Measurements from ENCODE around the gene CD69.
A peak's percentile ranks its signal among the peaks of the same experiment; 100 is the strongest.

Gene CD69

GRCh38 chr12:9760699-9761418, at the start of gene CD69:
TSS of gene CD69 (minus strand) at chr12:9760901. CDS start at chr12:9760820, 81 bp downstream.
- no peak for DNase-seq (ENCODE audit: low read depth)
- no peak for TF ChIP-seq CTCF (IDR thresholded peaks at IDR 0.05; ENCODE audit: control insufficient read depth, extremely low read depth, insufficient read depth)
- H3K4me3 ChIP-seq (ENCODE audit: low read depth, low read length): no peak within 1 kb of the TSS

GRCh38 chr12:9809866-9810265, 49.2 kb upstream of the CD69 start:
- no peak for TF ChIP-seq CTCF (IDR thresholded peaks at IDR 0.05; ENCODE audit: control insufficient read depth, extremely low read depth, insufficient read depth)
- DNase-seq (ENCODE audit: low read depth): no peak
- no peak overlapping the region for H3K4me3 ChIP-seq (ENCODE audit: low read depth, low read length)

GRCh38 chr12:9809338-9809737, 48.6 kb upstream of the CD69 start:
- no peak overlapping the region for H3K4me3 ChIP-seq (ENCODE audit: low read depth, low read length)
- TF ChIP-seq CTCF (IDR thresholded peaks at IDR 0.05; ENCODE audit: control insufficient read depth, extremely low read depth, insufficient read depth): no peak
- no peak for DNase-seq (ENCODE audit: low read depth)

GRCh38 chr12:9808504-9808903, 47.8 kb upstream of the CD69 start:
- no peak for TF ChIP-seq CTCF (IDR thresholded peaks at IDR 0.05; ENCODE audit: control insufficient read depth, extremely low read depth, insufficient read depth)
- H3K4me3 ChIP-seq (ENCODE audit: low read depth, low read length): no peak overlapping the region
- DNase-seq (ENCODE audit: low read depth): no peak

GRCh38 chr12:9806714-9807113, 46.0 kb upstream of the CD69 start:
- H3K4me3 ChIP-seq (ENCODE audit: low read depth, low read length): no peak overlapping the region
- DNase-seq (ENCODE audit: low read depth): peak; percentile 40
- TF ChIP-seq CTCF (IDR thresholded peaks at IDR 0.05; ENCODE audit: control insufficient read depth, extremely low read depth, insufficient read depth): no peak

- DNase-seq (ENCODE audit: low read depth): no peak
- H3K4me3 ChIP-seq (ENCODE audit: low read depth, low read length): no peak overlapping the region
- TF ChIP-seq CTCF (IDR thresholded peaks at IDR 0.05; ENCODE audit: control insufficient read depth, extremely low read depth, insufficient read depth): no peak
These were observed 45.2 kb upstream of the CD69 start for GRCh38 chr12:9805883-9806282.

GRCh38 chr12:9799961-9800360, 39.3 kb upstream of the CD69 start:
- no peak for DNase-seq (ENCODE audit: low read depth)
- TF ChIP-seq CTCF (IDR thresholded peaks at IDR 0.05; ENCODE audit: control insufficient read depth, extremely low read depth, insufficient read depth): no peak
- no peak overlapping the region for H3K4me3 ChIP-seq (ENCODE audit: low read depth, low read length)

Data from LNCaP clone FGC (cell line).